Measurements from ENCODE around the gene PPP6R3. TPM values are rescaled to one million over a fixed set of nuclear protein-coding genes. Genes with fewer than 3 reads are reported as not detected.

PPP6R3 gene
- total and polyA plus RNA-seq, 2 of the 8 experiments (the other 6 are each of a cell fraction or from before 2014, with no cell fraction given) = 44.6 to 150 TPM

DNA sequence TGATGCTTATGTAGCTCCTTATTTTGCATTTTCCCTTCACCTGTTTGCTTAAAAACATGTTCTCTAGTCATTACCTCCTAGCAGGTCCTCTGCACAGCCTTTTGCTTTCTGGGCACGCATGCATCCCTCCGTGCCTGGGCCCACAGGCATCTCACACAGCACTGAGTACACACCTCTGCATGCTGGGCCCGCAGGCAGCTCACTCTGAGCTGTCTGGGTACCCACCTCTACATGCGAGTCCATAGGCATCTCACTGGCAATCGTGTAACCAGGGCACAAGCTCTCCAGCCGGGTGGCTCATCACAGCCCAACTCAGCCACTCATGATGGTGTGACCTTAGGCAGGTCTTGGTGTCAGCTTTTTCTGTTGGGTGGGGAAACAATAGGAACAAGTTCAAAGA, 155.1 kb downstream of the PPP6R3 start (continued):
- TF ChIP-seq TAF1 (IDR thresholded peaks at IDR 0.05; ENCODE audit: low read depth, low read length) = no peak
- no peak for TF ChIP-seq KDM1A (IDR thresholded peaks at IDR 0.05; ENCODE audit: borderline replicate concordance, low read length)
- TF ChIP-seq CEBPB (IDR thresholded peaks at IDR 0.05; ENCODE audit: low read depth, low read length) = no peak
